Islet precursor cell (in vitro differentiated cells): ENCODE measurements around the gene LRIG1.

Experiments used
- DNase-seq: peaks from one replicate; pipeline ENCODE4 v3.0.0-alpha.2; 2018

LRIG1 gene

GRCh38 chr3:66381626-66382025 is 119.2 kb downstream of the LRIG1 start:
- peak; percentile 45 for DNase-seq

- peak; percentile 51 for DNase-seq
Measured at GRCh38 chr3:66380200-66380932, 120.5 kb downstream of the LRIG1 start.

GRCh38 chr3:66379565-66379964 is 121.3 kb downstream of the LRIG1 start:
- peak; percentile 12 for DNase-seq

GRCh38 chr3:66378256-66378655 is 122.6 kb downstream of the LRIG1 start:
- DNase-seq, result peak; percentile 54

- peak; percentile 23 for DNase-seq
Measured at GRCh38 chr3:66377800-66378199, 123.0 kb downstream of the LRIG1 start.

GRCh38 chr3:66376568-66376967 is 124.3 kb downstream of the LRIG1 start:
- DNase-seq, result peak; percentile 29

GRCh38 chr3:66372681-66373350 is 128.0 kb downstream of the LRIG1 start:
- peak; percentile 83 for DNase-seq

DNA sequence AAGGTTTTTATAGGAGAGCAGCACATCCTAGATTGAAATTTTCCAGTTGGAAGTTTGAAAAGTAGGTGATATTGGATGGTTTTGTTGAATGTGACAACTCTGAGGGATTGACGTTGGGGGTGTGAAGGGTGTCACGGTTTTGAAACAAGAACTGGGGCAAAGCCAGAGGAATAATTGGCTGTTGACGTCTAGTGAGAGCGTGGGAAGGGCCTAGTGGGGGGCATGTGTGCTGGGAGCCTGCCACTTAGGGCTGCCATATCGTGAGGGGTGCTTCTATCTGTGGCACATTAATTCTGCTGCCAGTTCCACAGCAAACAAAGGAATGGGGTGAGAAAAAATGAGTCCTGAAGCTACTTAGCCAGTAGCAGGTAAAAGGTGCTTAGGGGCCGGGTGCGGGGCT is 129.4 kb downstream of the LRIG1 start:
- DNase-seq, result no peak

DNA sequence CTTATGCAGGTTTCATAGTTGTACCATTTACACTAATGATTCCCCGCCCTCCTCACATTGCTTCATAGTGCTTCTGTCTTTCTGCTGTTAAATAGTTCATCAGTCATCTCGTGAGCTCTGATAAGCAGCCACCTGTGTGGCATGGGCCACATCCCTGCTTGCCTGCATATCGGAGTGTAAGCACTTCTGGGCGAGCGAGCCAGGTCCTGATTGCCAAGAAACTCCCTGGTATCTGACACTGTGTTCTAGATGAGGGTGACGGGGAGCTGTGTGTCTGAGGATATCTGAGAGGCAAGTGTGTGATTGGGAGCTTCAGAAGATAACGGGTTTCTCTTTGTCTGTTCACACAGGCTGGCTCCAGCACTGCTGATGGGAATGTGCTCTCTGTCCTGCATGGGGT is 130.6 kb downstream of the LRIG1 start:
- no peak for DNase-seq

- DNase-seq, result no peak
Measured at GRCh38 chr3:66367979-66368378, 132.8 kb downstream of the LRIG1 start.

GRCh38 chr3:66366747-66367146 is 134.1 kb downstream of the LRIG1 start:
- no peak for DNase-seq

- no peak for DNase-seq
Measured at GRCh38 chr3:66365080-66365479, 135.7 kb downstream of the LRIG1 start.

DNA sequence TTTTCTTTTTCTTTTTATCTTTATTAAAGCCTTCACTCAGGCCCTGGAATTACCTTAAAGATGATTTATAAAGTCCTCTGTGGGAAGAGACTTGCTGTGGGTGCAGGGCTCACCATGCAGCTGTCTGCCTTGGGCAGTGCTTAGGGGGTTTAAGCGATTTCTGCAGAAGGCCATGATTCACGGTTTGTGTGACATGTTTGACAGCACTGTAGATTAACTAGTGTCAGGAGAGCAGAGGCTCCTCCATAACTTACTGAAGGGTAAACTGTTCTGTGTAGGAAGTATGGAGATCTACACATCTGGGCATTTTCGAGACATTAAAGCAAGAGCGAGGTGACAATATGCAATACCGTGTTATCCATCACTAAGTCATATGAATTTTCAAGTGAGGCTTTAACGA is 137.7 kb downstream of the LRIG1 start:
- no peak for DNase-seq

- no peak for DNase-seq
Measured at GRCh38 chr3:66362541-66362941, 138.3 kb downstream of the LRIG1 start.

DNA sequence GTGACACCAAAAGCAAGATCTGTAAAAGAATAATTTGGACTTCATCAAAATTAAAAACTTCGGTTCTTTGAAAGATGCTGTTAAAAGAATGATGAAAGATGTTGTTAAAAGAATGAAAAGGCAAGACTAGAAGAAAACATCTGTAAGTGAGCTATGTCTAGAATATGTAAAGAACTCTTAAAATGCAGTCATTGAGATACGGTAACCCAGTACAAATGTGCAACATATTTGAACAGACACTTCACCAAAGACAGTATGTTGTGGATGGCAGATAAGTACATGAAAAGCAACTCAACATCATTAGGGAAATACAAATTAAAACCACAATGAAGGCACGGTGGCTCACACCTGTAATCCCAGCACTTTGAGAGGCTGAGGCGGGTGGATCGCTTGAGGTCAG is 139.5 kb downstream of the LRIG1 start:
- DNase-seq, result no peak

GRCh38 chr3:66355997-66356396 is 144.8 kb downstream of the LRIG1 start:
- no peak for DNase-seq

GRCh38 chr3:66355394-66355793 is 145.4 kb downstream of the LRIG1 start:
- DNase-seq, result no peak

DNA sequence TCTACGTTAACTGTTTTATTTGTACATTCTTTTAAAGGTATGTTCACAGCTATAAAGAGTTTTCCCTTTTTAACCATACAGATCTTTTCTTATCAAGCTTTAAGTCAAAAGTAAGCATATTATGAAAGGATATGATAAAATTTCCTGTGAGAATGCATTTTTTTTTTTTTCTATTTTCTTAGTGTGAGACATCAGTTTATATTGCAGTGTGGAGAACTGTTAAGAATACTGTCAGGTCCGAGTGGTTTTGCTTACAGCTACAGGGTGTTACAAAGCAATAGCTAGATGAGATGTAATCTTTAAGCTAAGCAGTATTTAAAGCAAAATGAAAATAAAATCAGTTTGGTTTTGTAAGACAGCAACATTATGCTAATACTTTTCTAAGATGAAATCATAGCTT is 146.8 kb downstream of the LRIG1 start:
- DNase-seq, result no peak

DNA sequence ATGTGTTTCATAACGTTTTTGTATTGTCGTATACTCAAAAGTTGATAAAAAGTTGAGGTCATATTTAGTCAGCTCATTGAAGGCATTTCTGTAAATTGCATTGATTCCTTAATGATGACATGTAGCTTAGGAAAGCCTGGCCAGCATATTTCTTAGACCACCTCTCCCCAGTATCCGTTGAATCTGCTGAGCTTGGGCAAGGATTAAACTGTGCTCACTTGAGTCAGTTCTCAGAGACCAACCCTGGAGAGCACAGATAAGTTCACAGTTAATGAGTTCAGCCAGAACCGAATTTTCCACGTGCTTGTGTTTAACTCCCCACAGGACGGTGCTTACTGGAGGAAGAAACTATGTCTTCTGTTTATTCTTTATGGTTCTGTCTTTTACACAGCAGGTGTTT is 147.3 kb downstream of the LRIG1 start:
- no peak for DNase-seq

DNA sequence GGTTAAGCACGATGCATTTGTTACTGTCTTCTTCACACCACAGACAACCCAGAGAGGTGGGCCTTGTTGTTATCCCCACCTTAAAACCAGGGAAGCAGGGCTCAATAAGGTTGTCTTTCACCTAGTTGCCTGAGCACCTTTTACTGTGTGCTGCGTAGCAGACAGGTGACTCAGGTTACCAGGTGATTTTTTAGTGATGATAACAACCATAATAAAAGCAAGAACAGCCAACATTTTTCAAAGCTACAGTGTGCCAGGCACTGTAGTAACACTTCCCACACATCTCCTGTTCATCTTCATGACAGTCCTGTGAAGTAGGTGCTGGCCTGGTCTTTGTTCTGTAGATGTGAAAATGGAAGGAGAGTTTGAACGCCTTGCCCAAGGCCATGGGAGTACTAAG is 147.8 kb downstream of the LRIG1 start:
- DNase-seq, result no peak

- DNase-seq, result no peak
Measured at GRCh38 chr3:66350601-66351000, 150.2 kb downstream of the LRIG1 start.

GRCh38 chr3:66348704-66349103 is 152.1 kb downstream of the LRIG1 start:
- no peak for DNase-seq

DNA sequence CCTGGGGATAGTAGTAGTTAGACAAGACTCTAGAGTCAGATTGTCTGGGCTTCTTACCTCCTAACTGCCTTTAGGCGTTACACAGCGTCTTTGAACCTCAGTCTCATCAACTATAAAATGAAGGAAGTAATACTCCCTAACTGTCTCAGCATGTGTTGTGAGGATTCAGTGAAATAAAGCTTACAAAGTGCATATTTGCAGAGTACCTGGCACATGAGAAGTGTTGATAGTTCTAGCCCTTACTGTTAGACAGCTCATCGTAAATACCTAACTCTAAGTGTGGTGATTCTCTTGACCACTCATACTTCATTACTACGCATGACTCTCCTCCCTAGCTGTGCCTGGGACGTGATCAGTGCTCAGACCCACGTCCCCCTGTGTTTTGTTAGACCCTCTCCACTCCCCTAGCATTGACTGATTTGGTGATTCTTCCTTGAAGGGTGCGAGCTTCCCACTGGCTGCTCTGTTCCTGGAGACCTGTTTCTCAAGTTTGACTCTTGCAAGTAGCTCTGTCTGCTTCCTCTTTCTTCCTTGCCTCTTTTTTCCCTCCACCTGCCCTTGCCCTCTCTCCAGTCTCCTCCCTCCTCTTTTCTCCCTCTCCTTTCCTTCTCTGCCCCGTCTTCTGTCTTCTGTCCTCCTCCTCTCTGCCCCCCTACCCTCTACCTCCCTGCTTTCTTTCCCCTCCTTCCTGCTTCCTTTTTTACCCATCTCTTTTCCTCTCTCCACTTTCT is 155.8 kb downstream of the LRIG1 start:
- no peak for DNase-seq

GRCh38 chr3:66344391-66344811 is 156.4 kb downstream of the LRIG1 start:
- no peak for DNase-seq
